Measurements from ENCODE around the gene ENO2. TPM values are rescaled to one million over a fixed set of nuclear protein-coding genes. Genes with fewer than 3 reads are reported as not detected.

The ENO2 gene
- total and polyA plus RNA-seq, 4 donors, result 1.1 to 3.1 (median 1.4) TPM

DNA sequence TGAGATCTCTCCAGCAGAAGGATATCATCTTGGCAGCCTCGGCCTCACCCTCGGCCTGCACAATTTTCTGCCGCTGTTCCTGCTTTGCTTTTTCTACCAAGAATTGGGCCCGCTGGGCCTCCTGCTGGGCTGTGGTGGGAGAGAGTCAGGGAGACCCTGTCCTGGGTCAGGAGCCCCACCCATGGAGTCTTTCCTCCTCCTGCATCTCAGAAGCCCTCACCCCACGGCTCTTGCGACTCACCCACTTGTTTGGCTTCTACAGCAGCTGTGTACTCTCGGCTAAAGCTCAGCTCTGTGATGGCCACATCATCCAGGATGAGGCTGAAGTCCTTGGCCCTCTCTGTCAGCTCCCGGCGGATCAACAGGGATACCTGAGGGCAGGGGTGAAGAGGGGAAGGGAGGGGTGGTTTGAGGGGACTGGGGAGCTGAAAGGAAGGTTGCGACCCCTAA is 53.3 kb downstream of the ENO2 start:
- Histone ChIP-seq H3K9me3 (ENCODE audit: control insufficient read depth in 4 of 4, low read length in 3 of 4) (no peaks in the 10 kb centered on the region), H3K36me3 (ENCODE audit: control insufficient read depth in 4 of 4, insufficient read depth in 3 of 4, low read depth in 1 of 4, low read length in 3 of 4) (peaks cover 13 to 34% (median 28%) of the 10 kb centered on the region in 4 donors), H3K9ac (ENCODE audit: low read depth in 1 of 2, low read length in 2 of 2) (no peak overlapping the region), H3K27ac (ENCODE audit: low read depth in 1 of 2, low read length in 2 of 2) (peak overlapping the region in 1 of 2 donors; percentile 30), H3K27me3 (ENCODE audit: control insufficient read depth in 4 of 4, insufficient read depth in 4 of 4, low read length in 3 of 4) (no peaks in the 10 kb centered on the region), H3K4me1 (ENCODE audit: control insufficient read depth in 4 of 4, insufficient read depth in 4 of 4, low read length in 3 of 4) (peaks cover 0 to 29% (median 24%) of the 10 kb centered on the region in 4 donors), H3K4me3 (ENCODE audit: low read depth in 1 of 3, low read length in 3 of 3) (no peak overlapping the region)
- TF ChIP-seq, protein P1, sequence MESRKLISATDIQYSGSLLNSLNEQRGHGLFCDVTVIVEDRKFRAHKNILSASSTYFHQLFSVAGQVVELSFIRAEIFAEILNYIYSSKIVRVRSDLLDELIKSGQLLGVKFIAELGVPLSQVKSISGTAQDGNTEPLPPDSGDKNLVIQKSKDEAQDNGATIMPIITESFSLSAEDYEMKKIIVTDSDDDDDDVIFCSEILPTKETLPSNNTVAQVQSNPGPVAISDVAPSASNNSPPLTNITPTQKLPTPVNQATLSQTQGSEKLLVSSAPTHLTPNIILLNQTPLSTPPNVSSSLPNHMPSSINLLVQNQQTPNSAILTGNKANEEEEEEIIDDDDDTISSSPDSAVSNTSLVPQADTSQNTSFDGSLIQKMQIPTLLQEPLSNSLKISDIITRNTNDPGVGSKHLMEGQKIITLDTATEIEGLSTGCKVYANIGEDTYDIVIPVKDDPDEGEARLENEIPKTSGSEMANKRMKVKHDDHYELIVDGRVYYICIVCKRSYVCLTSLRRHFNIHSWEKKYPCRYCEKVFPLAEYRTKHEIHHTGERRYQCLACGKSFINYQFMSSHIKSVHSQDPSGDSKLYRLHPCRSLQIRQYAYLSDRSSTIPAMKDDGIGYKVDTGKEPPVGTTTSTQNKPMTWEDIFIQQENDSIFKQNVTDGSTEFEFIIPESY (IDR thresholded peaks at IDR 0.05), result no peak
- TF ChIP-seq FOXA2 (IDR thresholded peaks at IDR 0.05) (no peak), GABPA (IDR thresholded peaks at IDR 0.05 in 1 of 2, conservative IDR thresholded peaks at IDR 0.05 in 1 of 2) (no peak), RXRA (IDR thresholded peaks at IDR 0.05) (no peak), HNF4A (conservative IDR thresholded peaks at IDR 0.05) (no peak), JUND (IDR thresholded peaks at IDR 0.05) (no peak), FOXA1 (IDR thresholded peaks at IDR 0.05) (no peak), RAD21 (IDR thresholded peaks at IDR 0.05) (no peak), SP1 (IDR thresholded peaks at IDR 0.05) (no peak), NR2F2 (IDR thresholded peaks at IDR 0.05) (no peak), HNF4G (IDR thresholded peaks at IDR 0.05) (no peak), EGR1 (IDR thresholded peaks at IDR 0.05; ENCODE audit: low read depth in 2 of 2) (no peak), YY1 (IDR thresholded peaks at IDR 0.05) (no peak)
- TF ChIP-seq, protein P2, sequence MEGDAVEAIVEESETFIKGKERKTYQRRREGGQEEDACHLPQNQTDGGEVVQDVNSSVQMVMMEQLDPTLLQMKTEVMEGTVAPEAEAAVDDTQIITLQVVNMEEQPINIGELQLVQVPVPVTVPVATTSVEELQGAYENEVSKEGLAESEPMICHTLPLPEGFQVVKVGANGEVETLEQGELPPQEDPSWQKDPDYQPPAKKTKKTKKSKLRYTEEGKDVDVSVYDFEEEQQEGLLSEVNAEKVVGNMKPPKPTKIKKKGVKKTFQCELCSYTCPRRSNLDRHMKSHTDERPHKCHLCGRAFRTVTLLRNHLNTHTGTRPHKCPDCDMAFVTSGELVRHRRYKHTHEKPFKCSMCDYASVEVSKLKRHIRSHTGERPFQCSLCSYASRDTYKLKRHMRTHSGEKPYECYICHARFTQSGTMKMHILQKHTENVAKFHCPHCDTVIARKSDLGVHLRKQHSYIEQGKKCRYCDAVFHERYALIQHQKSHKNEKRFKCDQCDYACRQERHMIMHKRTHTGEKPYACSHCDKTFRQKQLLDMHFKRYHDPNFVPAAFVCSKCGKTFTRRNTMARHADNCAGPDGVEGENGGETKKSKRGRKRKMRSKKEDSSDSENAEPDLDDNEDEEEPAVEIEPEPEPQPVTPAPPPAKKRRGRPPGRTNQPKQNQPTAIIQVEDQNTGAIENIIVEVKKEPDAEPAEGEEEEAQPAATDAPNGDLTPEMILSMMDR (IDR thresholded peaks at IDR 0.05; ENCODE audit: low read depth, low read length, missing input control), result no peak
- TF ChIP-seq, protein P3, sequence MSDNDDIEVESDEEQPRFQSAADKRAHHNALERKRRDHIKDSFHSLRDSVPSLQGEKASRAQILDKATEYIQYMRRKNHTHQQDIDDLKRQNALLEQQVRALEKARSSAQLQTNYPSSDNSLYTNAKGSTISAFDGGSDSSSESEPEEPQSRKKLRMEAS (IDR thresholded peaks at IDR 0.05), result no peak
- TF ChIP-seq, protein P4, sequence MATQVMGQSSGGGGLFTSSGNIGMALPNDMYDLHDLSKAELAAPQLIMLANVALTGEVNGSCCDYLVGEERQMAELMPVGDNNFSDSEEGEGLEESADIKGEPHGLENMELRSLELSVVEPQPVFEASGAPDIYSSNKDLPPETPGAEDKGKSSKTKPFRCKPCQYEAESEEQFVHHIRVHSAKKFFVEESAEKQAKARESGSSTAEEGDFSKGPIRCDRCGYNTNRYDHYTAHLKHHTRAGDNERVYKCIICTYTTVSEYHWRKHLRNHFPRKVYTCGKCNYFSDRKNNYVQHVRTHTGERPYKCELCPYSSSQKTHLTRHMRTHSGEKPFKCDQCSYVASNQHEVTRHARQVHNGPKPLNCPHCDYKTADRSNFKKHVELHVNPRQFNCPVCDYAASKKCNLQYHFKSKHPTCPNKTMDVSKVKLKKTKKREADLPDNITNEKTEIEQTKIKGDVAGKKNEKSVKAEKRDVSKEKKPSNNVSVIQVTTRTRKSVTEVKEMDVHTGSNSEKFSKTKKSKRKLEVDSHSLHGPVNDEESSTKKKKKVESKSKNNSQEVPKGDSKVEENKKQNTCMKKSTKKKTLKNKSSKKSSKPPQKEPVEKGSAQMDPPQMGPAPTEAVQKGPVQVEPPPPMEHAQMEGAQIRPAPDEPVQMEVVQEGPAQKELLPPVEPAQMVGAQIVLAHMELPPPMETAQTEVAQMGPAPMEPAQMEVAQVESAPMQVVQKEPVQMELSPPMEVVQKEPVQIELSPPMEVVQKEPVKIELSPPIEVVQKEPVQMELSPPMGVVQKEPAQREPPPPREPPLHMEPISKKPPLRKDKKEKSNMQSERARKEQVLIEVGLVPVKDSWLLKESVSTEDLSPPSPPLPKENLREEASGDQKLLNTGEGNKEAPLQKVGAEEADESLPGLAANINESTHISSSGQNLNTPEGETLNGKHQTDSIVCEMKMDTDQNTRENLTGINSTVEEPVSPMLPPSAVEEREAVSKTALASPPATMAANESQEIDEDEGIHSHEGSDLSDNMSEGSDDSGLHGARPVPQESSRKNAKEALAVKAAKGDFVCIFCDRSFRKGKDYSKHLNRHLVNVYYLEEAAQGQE (IDR thresholded peaks at IDR 0.05), result no peak
- TF ChIP-seq, protein P5, sequence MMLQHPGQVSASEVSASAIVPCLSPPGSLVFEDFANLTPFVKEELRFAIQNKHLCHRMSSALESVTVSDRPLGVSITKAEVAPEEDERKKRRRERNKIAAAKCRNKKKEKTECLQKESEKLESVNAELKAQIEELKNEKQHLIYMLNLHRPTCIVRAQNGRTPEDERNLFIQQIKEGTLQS (IDR thresholded peaks at IDR 0.05), result no peak
- 81% methylated on average over 10 of the region's 10 CpGs for WGBS
- no peak for DNase-seq (ENCODE audit: low spot score)
